GM18868 (cell line): ENCODE data around the gene OR51E1.

Experiments used
- ATAC-seq: cut with Tn5 transposase; IDR thresholded peaks from one replicate; pipeline ENCODE4 v1.9.1; 2021; ENCODE audit warnings: mild to moderate bottlenecking, moderate library complexity; ENCODE audit not compliant: unreplicated experiment

The OR51E1 gene

GRCh38 chr11:4643682-4644081 is at the start of gene OR51E1:
OR51E1 (plus strand) TSS chr11:4643982; CDS start chr11:4652527, 8,545 bp downstream.
- no peak for ATAC-seq

- no peak for ATAC-seq
Observed at GRCh38 chr11:4605057-4605456, 38.7 kb upstream of the OR51E1 start.

GRCh38 chr11:4606231-4607015 is 37.4 kb upstream of the OR51E1 start:
- ATAC-seq = no peak

- no peak for ATAC-seq
Observed at GRCh38 chr11:4607096-4607495, 36.7 kb upstream of the OR51E1 start.

GRCh38 chr11:4607781-4608666 is 35.8 kb upstream of the OR51E1 start, which contains the start of gene TRIM68:
TRIM68 (minus strand) TSS chr11:4608231; CDS start chr11:4605504, 2,727 bp downstream.
- peak; percentile 99 for ATAC-seq

- ATAC-seq = no peak
Observed at GRCh38 chr11:4610258-4610935, 33.4 kb upstream of the OR51E1 start.

GRCh38 chr11:4611986-4612385 is 31.8 kb upstream of the OR51E1 start:
- no peak for ATAC-seq

DNA sequence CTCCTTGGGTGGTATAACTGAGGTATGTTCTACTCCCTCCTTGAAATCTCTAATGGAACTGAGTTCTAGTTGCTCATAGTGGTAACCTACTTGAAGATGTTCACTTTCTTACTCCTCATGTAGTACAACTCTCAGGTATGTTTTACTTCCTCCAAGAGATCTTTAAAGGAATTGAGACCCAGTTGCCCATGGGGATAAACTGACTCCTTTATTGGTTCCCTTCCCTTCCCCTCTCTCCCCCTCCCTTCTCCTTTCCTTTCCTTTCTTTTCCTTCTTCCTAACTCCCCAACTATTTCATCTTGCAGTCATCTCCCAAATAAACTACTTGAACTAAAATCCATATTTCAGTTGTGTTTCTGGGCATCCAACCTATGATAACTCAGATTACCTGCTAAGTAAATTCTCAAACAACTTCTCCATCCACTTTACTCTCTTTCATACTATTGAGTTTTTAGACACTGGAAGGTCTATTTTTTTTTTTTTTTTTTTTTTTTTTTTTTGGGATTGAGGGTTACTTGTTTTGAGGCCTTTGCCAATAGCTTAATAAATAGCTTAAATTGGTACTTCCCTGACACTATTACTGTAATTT is 27.8 kb upstream of the OR51E1 start:
- no peak for ATAC-seq

- no peak for ATAC-seq
Observed at GRCh38 chr11:4619514-4619913, 24.3 kb upstream of the OR51E1 start.

DNA sequence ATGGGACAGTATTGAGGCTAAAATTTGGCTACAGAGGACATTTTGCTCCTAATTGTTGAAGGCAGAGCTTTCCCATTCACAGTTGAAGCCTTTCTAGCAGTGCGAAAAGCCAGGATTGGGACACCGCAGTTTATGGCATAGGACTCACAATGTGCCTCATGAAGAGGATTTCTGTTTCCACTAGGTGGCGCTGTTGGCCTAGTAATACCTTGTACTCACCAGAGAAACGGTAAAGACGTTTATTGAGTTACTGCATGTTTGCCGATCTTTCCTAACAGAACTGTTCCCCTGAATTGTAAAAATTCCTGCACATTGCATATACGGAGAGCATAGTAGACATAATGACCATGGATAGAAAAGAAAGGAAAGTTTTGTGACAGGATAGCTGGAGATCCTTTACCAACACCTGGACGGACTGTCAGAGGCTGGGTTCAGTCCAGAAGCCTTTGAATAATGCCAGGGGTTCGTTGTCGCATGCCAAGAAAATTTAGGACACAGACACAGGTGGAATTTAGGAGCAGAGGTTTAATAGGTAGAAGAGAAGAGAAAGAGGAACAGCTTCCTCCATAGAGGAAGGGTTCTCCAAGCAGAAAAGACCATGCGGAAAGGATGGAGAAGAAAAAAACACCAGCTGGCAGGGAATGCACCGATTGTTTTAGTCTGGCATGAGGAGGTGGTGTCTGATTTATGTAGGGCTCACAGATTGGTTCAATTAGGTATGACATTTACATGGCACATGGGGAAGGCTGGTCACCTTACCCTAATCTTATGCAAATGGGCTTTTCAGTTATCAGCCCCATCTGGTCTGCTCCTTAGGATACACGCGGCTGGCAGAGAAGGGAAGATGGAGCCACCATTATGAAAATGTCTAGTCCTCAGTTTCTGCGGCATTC is 17.3 kb upstream of the OR51E1 start:
- ATAC-seq = peak; percentile 86

GRCh38 chr11:4636136-4636535 is 7.6 kb upstream of the OR51E1 start:
- ATAC-seq = no peak

GRCh38 chr11:4636962-4637661 is 6.7 kb upstream of the OR51E1 start, which contains the start of gene OR51D1:
OR51D1 (plus strand) TSS chr11:4637477; CDS start chr11:4639791, 2,314 bp downstream.
- ATAC-seq = peak; percentile 98

DNA sequence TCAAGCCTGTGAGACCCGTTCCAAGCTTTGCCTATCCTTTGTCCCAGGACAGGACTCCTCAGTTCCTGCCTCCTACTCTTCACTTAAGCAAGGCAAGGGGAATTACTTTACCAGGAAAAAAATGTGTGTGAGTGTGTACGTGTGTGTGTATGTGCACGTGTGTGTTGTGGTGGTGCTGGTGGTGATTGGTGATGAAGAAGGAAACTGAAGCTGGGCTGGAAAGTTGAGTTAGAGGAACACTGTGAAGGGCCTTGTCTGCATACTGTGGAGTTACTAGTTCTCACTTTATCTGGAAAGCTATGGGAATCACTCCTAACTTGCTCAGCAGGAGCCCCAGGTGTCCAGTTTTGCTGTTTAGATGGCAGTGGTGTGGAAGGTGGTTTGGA is 6.1 kb upstream of the OR51E1 start:
- no peak for ATAC-seq

GRCh38 chr11:4639931-4640330 is 3.9 kb upstream of the OR51E1 start:
- ATAC-seq = no peak

GRCh38 chr11:4641501-4641900 is 2.3 kb upstream of the OR51E1 start:
- no peak for ATAC-seq

- ATAC-seq = no peak
Observed at GRCh38 chr11:4642043-4642442, 1.7 kb upstream of the OR51E1 start.

- no peak for ATAC-seq
Observed at GRCh38 chr11:4643076-4643475, 706 bp upstream of the OR51E1 start.

- no peak for ATAC-seq
Observed at GRCh38 chr11:4644233-4644632, 451 bp downstream of the OR51E1 start.

GRCh38 chr11:4645974-4646373 is 2.2 kb downstream of the OR51E1 start:
- ATAC-seq = no peak
